ENCODE results near the gene PAF1.
"Not testable (repeated sequence)": the region's sequence is repeated elsewhere in the genome, so short reads cannot be mapped to it uniquely, and the experiment has no call there.

The PAF1 gene

GRCh38 chr19:39386557-39386956 is 4.3 kb downstream of the PAF1 start:
- no peaks in the 10 kb centered on the region for H3K9me3 ChIP-seq (ENCODE audit: control insufficient read depth, low read length)
- H3K4me3 ChIP-seq (ENCODE audit: low read length): no peak overlapping the region
- no peaks in the 10 kb centered on the region for H3K27me3 ChIP-seq (replicated peaks; ENCODE audit: control insufficient read depth, insufficient read depth, low read length)
- H3K4me1 ChIP-seq (ENCODE audit: control insufficient read depth, insufficient read depth, low read length): peaks cover 19% of the 10 kb centered on the region
- H3K9ac ChIP-seq (ENCODE audit: low read length): peak overlapping the region; percentile 26
- DNase-seq (ENCODE audit: low read depth): no peak
- peaks cover 75% of the 10 kb centered on the region for H3K36me3 ChIP-seq (ENCODE audit: control insufficient read depth, insufficient read depth, low read length, severe bottlenecking)

- H3K9ac ChIP-seq (ENCODE audit: low read length): no peak overlapping the region
- no peaks in the 10 kb centered on the region for H3K27me3 ChIP-seq (replicated peaks; ENCODE audit: control insufficient read depth, insufficient read depth, low read length)
- H3K36me3 ChIP-seq (ENCODE audit: control insufficient read depth, insufficient read depth, low read length, severe bottlenecking): peaks cover 83% of the 10 kb centered on the region
- H3K4me3 ChIP-seq (ENCODE audit: low read length): no peak overlapping the region
- H3K4me1 ChIP-seq (ENCODE audit: control insufficient read depth, insufficient read depth, low read length): peaks cover 19% of the 10 kb centered on the region
- no peak for DNase-seq (ENCODE audit: low read depth)
- H3K9me3 ChIP-seq (ENCODE audit: control insufficient read depth, low read length): no peaks in the 10 kb centered on the region
Observed at GRCh38 chr19:39385629-39386411, 5.1 kb downstream of the PAF1 start.

GRCh38 chr19:39384839-39385568 is 5.9 kb downstream of the PAF1 start:
- no peak overlapping the region for H3K4me3 ChIP-seq (ENCODE audit: low read length)
- no peak for DNase-seq (ENCODE audit: low read depth)
- H3K27me3 ChIP-seq (replicated peaks; ENCODE audit: control insufficient read depth, insufficient read depth, low read length): no peaks in the 10 kb centered on the region
- H3K9me3 ChIP-seq (ENCODE audit: control insufficient read depth, low read length): no peaks in the 10 kb centered on the region
- peak overlapping the region; percentile 32 for H3K9ac ChIP-seq (ENCODE audit: low read length)
- peaks cover 91% of the 10 kb centered on the region for H3K36me3 ChIP-seq (ENCODE audit: control insufficient read depth, insufficient read depth, low read length, severe bottlenecking)
- peaks cover 17% of the 10 kb centered on the region for H3K4me1 ChIP-seq (ENCODE audit: control insufficient read depth, insufficient read depth, low read length)

GRCh38 chr19:39382991-39383828 is 7.7 kb downstream of the PAF1 start:
- Histone ChIP-seq H3K36me3 (ENCODE audit: control insufficient read depth, insufficient read depth, low read length, severe bottlenecking) (peaks cover 94% of the 10 kb centered on the region), H3K4me3 (ENCODE audit: low read length) (no peak overlapping the region), H3K27me3 (replicated peaks; ENCODE audit: control insufficient read depth, insufficient read depth, low read length) (no peaks in the 10 kb centered on the region), H3K9me3 (ENCODE audit: control insufficient read depth, low read length) (no peaks in the 10 kb centered on the region), H3K9ac (ENCODE audit: low read length) (peak overlapping the region; percentile 25), H3K4me1 (ENCODE audit: control insufficient read depth, insufficient read depth, low read length) (peaks cover 14% of the 10 kb centered on the region)
- no peak for DNase-seq (ENCODE audit: low read depth)

- H3K4me1 ChIP-seq (ENCODE audit: control insufficient read depth, insufficient read depth, low read length): peaks cover 14% of the 10 kb centered on the region
- H3K4me3 ChIP-seq (ENCODE audit: low read length): no peak overlapping the region
- no peaks in the 10 kb centered on the region for H3K9me3 ChIP-seq (ENCODE audit: control insufficient read depth, low read length)
- peak overlapping the region; percentile 22 for H3K9ac ChIP-seq (ENCODE audit: low read length)
- H3K36me3 ChIP-seq (ENCODE audit: control insufficient read depth, insufficient read depth, low read length, severe bottlenecking): peaks cover 97% of the 10 kb centered on the region
- H3K27me3 ChIP-seq (replicated peaks; ENCODE audit: control insufficient read depth, insufficient read depth, low read length): no peaks in the 10 kb centered on the region
- no peak for DNase-seq (ENCODE audit: low read depth)
Observed at GRCh38 chr19:39381910-39382611, 8.8 kb downstream of the PAF1 start.

- Histone ChIP-seq H3K4me1 (ENCODE audit: control insufficient read depth, insufficient read depth, low read length) (peaks cover 15% of the 10 kb centered on the region), H3K9ac (ENCODE audit: low read length) (peak overlapping the region; percentile 61), H3K27me3 (replicated peaks; ENCODE audit: control insufficient read depth, insufficient read depth, low read length) (no peaks in the 10 kb centered on the region), H3K4me3 (ENCODE audit: low read length) (no peak overlapping the region), H3K36me3 (ENCODE audit: control insufficient read depth, insufficient read depth, low read length, severe bottlenecking) (peaks cover 97% of the 10 kb centered on the region), H3K9me3 (ENCODE audit: control insufficient read depth, low read length) (no peaks in the 10 kb centered on the region)
- DNase-seq (ENCODE audit: low read depth): no peak
Observed at GRCh38 chr19:39380521-39381502, 10.1 kb downstream of the PAF1 start.

GRCh38 chr19:39379865-39380396 is 11.0 kb downstream of the PAF1 start:
- Histone ChIP-seq H3K4me1 (ENCODE audit: control insufficient read depth, insufficient read depth, low read length) (peaks cover 16% of the 10 kb centered on the region), H3K27me3 (replicated peaks; ENCODE audit: control insufficient read depth, insufficient read depth, low read length) (no peaks in the 10 kb centered on the region), H3K9me3 (ENCODE audit: control insufficient read depth, low read length) (no peaks in the 10 kb centered on the region), H3K9ac (ENCODE audit: low read length) (peak overlapping the region; percentile 61), H3K36me3 (ENCODE audit: control insufficient read depth, insufficient read depth, low read length, severe bottlenecking) (peaks cover 93% of the 10 kb centered on the region), H3K4me3 (ENCODE audit: low read length) (no peak overlapping the region)
- no peak for DNase-seq (ENCODE audit: low read depth)

- peaks cover 16% of the 10 kb centered on the region for H3K4me1 ChIP-seq (ENCODE audit: control insufficient read depth, insufficient read depth, low read length)
- not testable (repeated sequence) for H3K27me3 ChIP-seq (replicated peaks; ENCODE audit: control insufficient read depth, insufficient read depth, low read length); DNase-seq (ENCODE audit: low read depth); H3K9me3 ChIP-seq (ENCODE audit: control insufficient read depth, low read length); H3K4me3 ChIP-seq (ENCODE audit: low read length)
- peaks cover 90% of the 10 kb centered on the region for H3K36me3 ChIP-seq (ENCODE audit: control insufficient read depth, insufficient read depth, low read length, severe bottlenecking)
- peak overlapping the region; percentile 61 for H3K9ac ChIP-seq (ENCODE audit: low read length)
Observed at GRCh38 chr19:39379366-39379765, 11.5 kb downstream of the PAF1 start.

- H3K9ac ChIP-seq (ENCODE audit: low read length): no peak overlapping the region
- peaks cover 25% of the 10 kb centered on the region for H3K4me1 ChIP-seq (ENCODE audit: control insufficient read depth, insufficient read depth, low read length)
- H3K4me3 ChIP-seq (ENCODE audit: low read length): no peak overlapping the region
- peaks cover 77% of the 10 kb centered on the region for H3K36me3 ChIP-seq (ENCODE audit: control insufficient read depth, insufficient read depth, low read length, severe bottlenecking)
- no peak for DNase-seq (ENCODE audit: low read depth)
- H3K9me3 ChIP-seq (ENCODE audit: control insufficient read depth, low read length): no peaks in the 10 kb centered on the region
- no peaks in the 10 kb centered on the region for H3K27me3 ChIP-seq (replicated peaks; ENCODE audit: control insufficient read depth, insufficient read depth, low read length)
Observed at GRCh38 chr19:39377373-39378362, 13.2 kb downstream of the PAF1 start.

Measured in adipocyte (in vitro differentiated cells).